ENCODE data around the gene IGSF6. TPM values are rescaled to one million over a fixed set of nuclear protein-coding genes. Genes with fewer than 3 reads are reported as not detected.

IGSF6 gene
- total and polyA plus RNA-seq, 2 of the 13 experiments (the other 11 are each of a cell fraction or from before 2014, with no cell fraction given) = not detected

- TF ChIP-seq ZNF224 (CRISPR knock-in tag; IDR thresholded peaks at IDR 0.05) (no peak), MAFK (conservative IDR thresholded peaks at IDR 0.05 in 1 of 2, IDR thresholded peaks at IDR 0.05 in 1 of 2; ENCODE audit: low read length in 2 of 2) (peak; percentile 37 to 49), FOSL2 (CRISPR knock-in tag; IDR thresholded peaks at IDR 0.05) (peak; percentile 35; the same call in 1 of the 2 replicates), NFIC (IDR thresholded peaks at IDR 0.05; ENCODE audit: low read length) (peak; percentile 64; the same call in 1 of the 2 replicates), NFIB (CRISPR knock-in tag; IDR thresholded peaks at IDR 0.05; ENCODE audit: borderline replicate concordance) (no peak), ERF (CRISPR knock-in tag; IDR thresholded peaks at IDR 0.05) (peak; percentile 51; the same call in 1 of the 2 replicates), MZF1 (CRISPR knock-in tag; IDR thresholded peaks at IDR 0.05; ENCODE audit: borderline replicate concordance) (no peak), ZNF335 (CRISPR knock-in tag; IDR thresholded peaks at IDR 0.05) (peak; percentile 28; the same call in 1 of the 2 replicates), BCL6 (CRISPR knock-in tag; IDR thresholded peaks at IDR 0.05) (peak; percentile 87), RXRB (CRISPR knock-in tag; IDR thresholded peaks at IDR 0.05; ENCODE audit: borderline replicate concordance) (0 out of 2 replicates have a peak, but pooled peaks have one; percentile 13), ISL2 (CRISPR knock-in tag; IDR thresholded peaks at IDR 0.05) (0 out of 2 replicates have a peak, but pooled peaks have one; percentile 20), MAZ (IDR thresholded peaks at IDR 0.05; ENCODE audit: borderline replicate concordance, low read depth, low read length) (no peak), MAZ (CRISPR knock-in tag; IDR thresholded peaks at IDR 0.05; ENCODE audit: low read depth) (no peak), MED13 (CRISPR knock-in tag; IDR thresholded peaks at IDR 0.05) (no peak), BRD4 (CRISPR knock-in tag; IDR thresholded peaks at IDR 0.05) (no peak), NR2F6 (IDR thresholded peaks at IDR 0.05) (no peak; the same call in 1 of the 2 replicates), NR2F6 (CRISPR knock-in tag; IDR thresholded peaks at IDR 0.05) (peak; percentile 39; the same call in 1 of the 2 replicates), MAFF (IDR thresholded peaks at IDR 0.05; ENCODE audit: low read depth, low read length) (peak; percentile 53; the same call in 1 of the 2 replicates), ZMYM3 (CRISPR knock-in tag; IDR thresholded peaks at IDR 0.05) (peak; percentile 66; the same call in 1 of the 2 replicates), ZBTB25 (CRISPR knock-in tag; IDR thresholded peaks at IDR 0.05) (no peak)
- TF ChIP-seq, protein P1, sequence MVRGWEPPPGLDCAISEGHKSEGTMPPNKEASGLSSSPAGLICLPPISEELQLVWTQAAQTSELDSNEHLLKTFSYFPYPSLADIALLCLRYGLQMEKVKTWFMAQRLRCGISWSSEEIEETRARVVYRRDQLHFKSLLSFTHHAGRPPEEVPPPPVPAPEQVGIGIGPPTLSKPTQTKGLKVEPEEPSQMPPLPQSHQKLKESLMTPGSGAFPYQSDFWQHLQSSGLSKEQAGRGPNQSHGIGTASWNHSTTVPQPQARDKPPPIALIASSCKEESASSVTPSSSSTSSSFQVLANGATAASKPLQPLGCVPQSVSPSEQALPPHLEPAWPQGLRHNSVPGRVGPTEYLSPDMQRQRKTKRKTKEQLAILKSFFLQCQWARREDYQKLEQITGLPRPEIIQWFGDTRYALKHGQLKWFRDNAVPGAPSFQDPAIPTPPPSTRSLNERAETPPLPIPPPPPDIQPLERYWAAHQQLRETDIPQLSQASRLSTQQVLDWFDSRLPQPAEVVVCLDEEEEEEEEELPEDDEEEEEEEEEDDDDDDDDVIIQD (CRISPR knock-in tag; IDR thresholded peaks at IDR 0.05; ENCODE audit: low read depth) = peak; percentile 59; the same call in 1 of the 2 replicates
- TF ChIP-seq, protein P2, sequence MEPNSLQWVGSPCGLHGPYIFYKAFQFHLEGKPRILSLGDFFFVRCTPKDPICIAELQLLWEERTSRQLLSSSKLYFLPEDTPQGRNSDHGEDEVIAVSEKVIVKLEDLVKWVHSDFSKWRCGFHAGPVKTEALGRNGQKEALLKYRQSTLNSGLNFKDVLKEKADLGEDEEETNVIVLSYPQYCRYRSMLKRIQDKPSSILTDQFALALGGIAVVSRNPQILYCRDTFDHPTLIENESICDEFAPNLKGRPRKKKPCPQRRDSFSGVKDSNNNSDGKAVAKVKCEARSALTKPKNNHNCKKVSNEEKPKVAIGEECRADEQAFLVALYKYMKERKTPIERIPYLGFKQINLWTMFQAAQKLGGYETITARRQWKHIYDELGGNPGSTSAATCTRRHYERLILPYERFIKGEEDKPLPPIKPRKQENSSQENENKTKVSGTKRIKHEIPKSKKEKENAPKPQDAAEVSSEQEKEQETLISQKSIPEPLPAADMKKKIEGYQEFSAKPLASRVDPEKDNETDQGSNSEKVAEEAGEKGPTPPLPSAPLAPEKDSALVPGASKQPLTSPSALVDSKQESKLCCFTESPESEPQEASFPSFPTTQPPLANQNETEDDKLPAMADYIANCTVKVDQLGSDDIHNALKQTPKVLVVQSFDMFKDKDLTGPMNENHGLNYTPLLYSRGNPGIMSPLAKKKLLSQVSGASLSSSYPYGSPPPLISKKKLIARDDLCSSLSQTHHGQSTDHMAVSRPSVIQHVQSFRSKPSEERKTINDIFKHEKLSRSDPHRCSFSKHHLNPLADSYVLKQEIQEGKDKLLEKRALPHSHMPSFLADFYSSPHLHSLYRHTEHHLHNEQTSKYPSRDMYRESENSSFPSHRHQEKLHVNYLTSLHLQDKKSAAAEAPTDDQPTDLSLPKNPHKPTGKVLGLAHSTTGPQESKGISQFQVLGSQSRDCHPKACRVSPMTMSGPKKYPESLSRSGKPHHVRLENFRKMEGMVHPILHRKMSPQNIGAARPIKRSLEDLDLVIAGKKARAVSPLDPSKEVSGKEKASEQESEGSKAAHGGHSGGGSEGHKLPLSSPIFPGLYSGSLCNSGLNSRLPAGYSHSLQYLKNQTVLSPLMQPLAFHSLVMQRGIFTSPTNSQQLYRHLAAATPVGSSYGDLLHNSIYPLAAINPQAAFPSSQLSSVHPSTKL (CRISPR knock-in tag; IDR thresholded peaks at IDR 0.05) = peak; percentile 62
- TF ChIP-seq, protein P3, sequence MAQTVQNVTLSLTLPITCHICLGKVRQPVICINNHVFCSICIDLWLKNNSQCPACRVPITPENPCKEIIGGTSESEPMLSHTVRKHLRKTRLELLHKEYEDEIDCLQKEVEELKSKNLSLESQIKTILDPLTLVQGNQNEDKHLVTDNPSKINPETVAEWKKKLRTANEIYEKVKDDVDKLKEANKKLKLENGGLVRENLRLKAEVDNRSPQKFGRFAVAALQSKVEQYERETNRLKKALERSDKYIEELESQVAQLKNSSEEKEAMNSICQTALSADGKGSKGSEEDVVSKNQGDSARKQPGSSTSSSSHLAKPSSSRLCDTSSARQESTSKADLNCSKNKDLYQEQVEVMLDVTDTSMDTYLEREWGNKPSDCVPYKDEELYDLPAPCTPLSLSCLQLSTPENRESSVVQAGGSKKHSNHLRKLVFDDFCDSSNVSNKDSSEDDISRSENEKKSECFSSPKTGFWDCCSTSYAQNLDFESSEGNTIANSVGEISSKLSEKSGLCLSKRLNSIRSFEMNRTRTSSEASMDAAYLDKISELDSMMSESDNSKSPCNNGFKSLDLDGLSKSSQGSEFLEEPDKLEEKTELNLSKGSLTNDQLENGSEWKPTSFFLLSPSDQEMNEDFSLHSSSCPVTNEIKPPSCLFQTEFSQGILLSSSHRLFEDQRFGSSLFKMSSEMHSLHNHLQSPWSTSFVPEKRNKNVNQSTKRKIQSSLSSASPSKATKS (CRISPR knock-in tag; IDR thresholded peaks at IDR 0.05) = no peak
Observed at GRCh38 chr16:21628121-21628726, 24.2 kb downstream of the IGSF6 start (continued).
